ENCODE results near the gene RAB6B. TPM values are rescaled to one million over a fixed set of nuclear protein-coding genes. Genes with fewer than 3 reads are reported as not detected.

The RAB6B gene
- total and polyA plus RNA-seq, 2 experiments from 2014 or later, result 1.2 to 3.9 TPM

GRCh38 chr3:133862161-133862560, 33.5 kb downstream of the RAB6B start:
- H3K36me3 ChIP-seq (ENCODE audit: insufficient read depth), result no peaks in the 10 kb centered on the region
- no peaks in the 10 kb centered on the region for H3K4me1 ChIP-seq (ENCODE audit: insufficient read depth)
- H3K27me3 Mint-ChIP-seq (ENCODE audit: insufficient read depth, low read depth, poor library complexity), result peaks cover 23% of the 10 kb centered on the region
- TF ChIP-seq ZNF331 (CRISPR knock-in tag; IDR thresholded peaks at IDR 0.05; ENCODE audit: low read depth) (no peak), ZNF114 (CRISPR knock-in tag; IDR thresholded peaks at IDR 0.05) (no peak), CREB1 (CRISPR knock-in tag; IDR thresholded peaks at IDR 0.05; ENCODE audit: low read depth) (no peak), JUNB (IDR thresholded peaks at IDR 0.05; ENCODE audit: unreplicated experiment) (no peak), POLR2AphosphoS5 (IDR thresholded peaks at IDR 0.05; ENCODE audit: low read depth) (no peak), EZH2phosphoT487 (IDR thresholded peaks at IDR 0.05; ENCODE audit: unreplicated experiment) (no peak), CTCF (conservative IDR thresholded peaks at IDR 0.05; ENCODE audit: low read depth in 2 of 2) (no peak), STAT1 (IDR thresholded peaks at IDR 0.05; ENCODE audit: unreplicated experiment) (no peak)
- TF ChIP-seq, protein P1, sequence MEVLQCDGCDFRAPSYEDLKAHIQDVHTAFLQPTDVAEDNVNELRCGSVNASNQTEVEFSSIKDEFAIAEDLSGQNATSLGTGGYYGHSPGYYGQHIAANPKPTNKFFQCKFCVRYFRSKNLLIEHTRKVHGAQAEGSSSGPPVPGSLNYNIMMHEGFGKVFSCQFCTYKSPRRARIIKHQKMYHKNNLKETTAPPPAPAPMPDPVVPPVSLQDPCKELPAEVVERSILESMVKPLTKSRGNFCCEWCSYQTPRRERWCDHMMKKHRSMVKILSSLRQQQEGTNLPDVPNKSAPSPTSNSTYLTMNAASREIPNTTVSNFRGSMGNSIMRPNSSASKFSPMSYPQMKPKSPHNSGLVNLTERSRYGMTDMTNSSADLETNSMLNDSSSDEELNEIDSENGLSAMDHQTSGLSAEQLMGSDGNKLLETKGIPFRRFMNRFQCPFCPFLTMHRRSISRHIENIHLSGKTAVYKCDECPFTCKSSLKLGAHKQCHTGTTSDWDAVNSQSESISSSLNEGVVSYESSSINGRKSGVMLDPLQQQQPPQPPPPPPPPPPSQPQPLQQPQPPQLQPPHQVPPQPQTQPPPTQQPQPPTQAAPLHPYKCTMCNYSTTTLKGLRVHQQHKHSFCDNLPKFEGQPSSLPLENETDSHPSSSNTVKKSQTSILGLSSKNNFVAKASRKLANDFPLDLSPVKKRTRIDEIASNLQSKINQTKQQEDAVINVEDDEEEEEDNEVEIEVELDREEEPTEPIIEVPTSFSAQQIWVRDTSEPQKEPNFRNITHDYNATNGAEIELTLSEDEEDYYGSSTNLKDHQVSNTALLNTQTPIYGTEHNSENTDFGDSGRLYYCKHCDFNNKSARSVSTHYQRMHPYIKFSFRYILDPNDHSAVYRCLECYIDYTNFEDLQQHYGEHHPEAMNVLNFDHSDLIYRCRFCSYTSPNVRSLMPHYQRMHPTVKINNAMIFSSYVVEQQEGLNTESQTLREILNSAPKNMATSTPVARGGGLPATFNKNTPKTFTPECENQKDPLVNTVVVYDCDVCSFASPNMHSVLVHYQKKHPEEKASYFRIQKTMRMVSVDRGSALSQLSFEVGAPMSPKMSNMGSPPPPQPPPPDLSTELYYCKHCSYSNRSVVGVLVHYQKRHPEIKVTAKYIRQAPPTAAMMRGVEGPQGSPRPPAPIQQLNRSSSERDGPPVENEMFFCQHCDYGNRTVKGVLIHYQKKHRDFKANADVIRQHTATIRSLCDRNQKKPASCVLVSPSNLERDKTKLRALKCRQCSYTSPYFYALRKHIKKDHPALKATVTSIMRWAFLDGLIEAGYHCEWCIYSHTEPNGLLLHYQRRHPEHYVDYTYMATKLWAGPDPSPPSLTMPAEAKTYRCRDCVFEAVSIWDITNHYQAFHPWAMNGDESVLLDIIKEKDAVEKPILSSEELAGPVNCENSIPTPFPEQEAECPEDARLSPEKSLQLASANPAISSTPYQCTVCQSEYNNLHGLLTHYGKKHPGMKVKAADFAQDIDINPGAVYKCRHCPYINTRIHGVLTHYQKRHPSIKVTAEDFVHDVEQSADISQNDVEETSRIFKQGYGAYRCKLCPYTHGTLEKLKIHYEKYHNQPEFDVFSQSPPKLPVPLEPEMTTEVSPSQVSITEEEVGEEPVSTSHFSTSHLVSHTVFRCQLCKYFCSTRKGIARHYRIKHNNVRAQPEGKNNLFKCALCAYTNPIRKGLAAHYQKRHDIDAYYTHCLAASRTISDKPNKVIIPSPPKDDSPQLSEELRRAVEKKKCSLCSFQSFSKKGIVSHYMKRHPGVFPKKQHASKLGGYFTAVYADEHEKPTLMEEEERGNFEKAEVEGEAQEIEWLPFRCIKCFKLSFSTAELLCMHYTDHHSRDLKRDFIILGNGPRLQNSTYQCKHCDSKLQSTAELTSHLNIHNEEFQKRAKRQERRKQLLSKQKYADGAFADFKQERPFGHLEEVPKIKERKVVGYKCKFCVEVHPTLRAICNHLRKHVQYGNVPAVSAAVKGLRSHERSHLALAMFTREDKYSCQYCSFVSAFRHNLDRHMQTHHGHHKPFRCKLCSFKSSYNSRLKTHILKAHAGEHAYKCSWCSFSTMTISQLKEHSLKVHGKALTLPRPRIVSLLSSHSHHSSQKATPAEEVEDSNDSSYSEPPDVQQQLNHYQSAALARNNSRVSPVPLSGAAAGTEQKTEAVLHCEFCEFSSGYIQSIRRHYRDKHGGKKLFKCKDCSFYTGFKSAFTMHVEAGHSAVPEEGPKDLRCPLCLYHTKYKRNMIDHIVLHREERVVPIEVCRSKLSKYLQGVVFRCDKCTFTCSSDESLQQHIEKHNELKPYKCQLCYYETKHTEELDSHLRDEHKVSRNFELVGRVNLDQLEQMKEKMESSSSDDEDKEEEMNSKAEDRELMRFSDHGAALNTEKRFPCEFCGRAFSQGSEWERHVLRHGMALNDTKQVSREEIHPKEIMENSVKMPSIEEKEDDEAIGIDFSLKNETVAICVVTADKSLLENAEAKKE (CRISPR knock-in tag; IDR thresholded peaks at IDR 0.05), result no peak
- H3K27ac Mint-ChIP-seq, result no peak overlapping the region
- no peak overlapping the region for H2AFZ ChIP-seq
- H3F3A ChIP-seq (replicated peaks; ENCODE audit: low read depth), result no peaks in the 10 kb centered on the region
- H4K20me1 ChIP-seq (replicated peaks; ENCODE audit: insufficient read depth), result no peaks in the 10 kb centered on the region
- H3K9me3 Mint-ChIP-seq, result no peaks in the 10 kb centered on the region
- no peak overlapping the region for H3K27ac ChIP-seq (ENCODE audit: low read depth)
- no peaks in the 10 kb centered on the region for H3K27me3 ChIP-seq (ENCODE audit: insufficient read depth)
- DNase-seq (ENCODE audit: low spot score), result no peak
- H3K4me2 ChIP-seq, result no peak overlapping the region
- peaks cover 9% of the 10 kb centered on the region; the same call in 2 of the 3 replicates for H3K4me1 Mint-ChIP-seq
- no peak overlapping the region for H3K4me3 ChIP-seq
- no peaks in the 10 kb centered on the region for H3K36me3 Mint-ChIP-seq (ENCODE audit: low read depth)
- H3K4me3 Mint-ChIP-seq, result no peak overlapping the region
- no peaks in the 10 kb centered on the region for H3K79me2 ChIP-seq (replicated peaks; ENCODE audit: insufficient read depth)
- H3K9me2 ChIP-seq (ENCODE audit: insufficient read depth), result no peaks in the 10 kb centered on the region
- no peak for ATAC-seq
